GM21737 (cell line): Measurements from ENCODE around the gene PPP2R5C.

Experiments used
- ATAC-seq: cut with Tn5 transposase; IDR thresholded peaks from one replicate; pipeline ENCODE4 v1.9.1; 2021; ENCODE audit warnings: mild to moderate bottlenecking, moderate library complexity; ENCODE audit not compliant: unreplicated experiment

The PPP2R5C gene

GRCh38 chr14:101859538-101859902 is 98.0 kb downstream of the PPP2R5C start:
- no peak for ATAC-seq

- ATAC-seq, result no peak
Measured at GRCh38 chr14:101859958-101860357, 98.4 kb downstream of the PPP2R5C start.

GRCh38 chr14:101861464-101861863 is 100.0 kb downstream of the PPP2R5C start:
- no peak for ATAC-seq

- no peak for ATAC-seq
Measured at GRCh38 chr14:101862177-101862576, 100.7 kb downstream of the PPP2R5C start.

- ATAC-seq, result no peak
Measured at GRCh38 chr14:101862711-101863110, 101.2 kb downstream of the PPP2R5C start.

GRCh38 chr14:101865288-101865687 is 103.8 kb downstream of the PPP2R5C start:
- no peak for ATAC-seq

GRCh38 chr14:101867854-101868253 is 106.3 kb downstream of the PPP2R5C start:
- ATAC-seq, result no peak

- no peak for ATAC-seq
Measured at GRCh38 chr14:101869217-101869616, 107.7 kb downstream of the PPP2R5C start.

- ATAC-seq, result no peak
Measured at GRCh38 chr14:101870273-101870939, 108.9 kb downstream of the PPP2R5C start.

GRCh38 chr14:101872346-101872745 is 110.8 kb downstream of the PPP2R5C start:
- no peak for ATAC-seq

GRCh38 chr14:101873076-101873825 is 111.7 kb downstream of the PPP2R5C start:
- no peak for ATAC-seq

- no peak for ATAC-seq
Measured at GRCh38 chr14:101873991-101874390, 112.5 kb downstream of the PPP2R5C start.

- no peak for ATAC-seq
Measured at GRCh38 chr14:101875041-101875726, 113.7 kb downstream of the PPP2R5C start.

- ATAC-seq, result peak; percentile 39
Measured at GRCh38 chr14:101875727-101876554, 114.4 kb downstream of the PPP2R5C start.

- ATAC-seq, result peak; percentile 84
Measured at GRCh38 chr14:101876555-101876938, 115.0 kb downstream of the PPP2R5C start.

- ATAC-seq, result no peak
Measured at GRCh38 chr14:101877766-101878165, 116.3 kb downstream of the PPP2R5C start.

GRCh38 chr14:101878211-101878821 is 116.8 kb downstream of the PPP2R5C start:
- no peak for ATAC-seq

GRCh38 chr14:101878822-101879528 is 117.5 kb downstream of the PPP2R5C start:
- ATAC-seq, result no peak

GRCh38 chr14:101879529-101880336 is 118.2 kb downstream of the PPP2R5C start:
- ATAC-seq, result no peak
